Breast epithelium (tissue), 4 donors: ENCODE measurements around the gene IMMP2L. TPM values are rescaled to one million over a fixed set of nuclear protein-coding genes. Genes with fewer than 3 reads are reported as not detected.
"Not testable (repeated sequence)": the region's sequence is repeated elsewhere in the genome, so short reads cannot be mapped to it uniquely, and the experiment has no call there.

ENCODE experiments used
- DNase-seq, 2 donors: peaks; one replicate each; pipeline ENCODE4 v3.0.0-alpha.2; 2019; ENCODE audit warnings: low spot score in 2 of 2
- H3K27ac ChIP-seq, 2 donors: fragments of 200-600 bp; sonication (generic) in 1 of 2; one replicate each; pipeline ENCODE4 v1.5.1; 2016 to 2019; ENCODE audit warnings: mild to moderate bottlenecking in 1 of 2
- H3K27me3 ChIP-seq, 2 donors: fragments of 200-600 bp; sonication (generic) in 1 of 2; one replicate each; pipeline versions ENCODE4 v1.5.1 to v1.6.0; 2017 to 2019; ENCODE audit warnings: control low read depth in 1 of 2, mild to moderate bottlenecking in 1 of 2
- H3K36me3 ChIP-seq: fragments of 200-600 bp; one replicate; pipeline ENCODE4 v1.5.1; 2019
- H3K4me1 ChIP-seq, 2 donors: fragments of 200-600 bp; sonication (generic); one replicate each; pipeline ENCODE4 v1.5.1; 2016 to 2019; ENCODE audit warnings: control low read depth in 1 of 2
- H3K4me3 ChIP-seq, 3 donors: fragments of 200-600 bp; sonication (generic); 1 replicate in 2 of 3; 2 replicates in 1 of 3; pipeline ENCODE4 v1.5.1; 2016 to 2019; ENCODE audit warnings: mild to moderate bottlenecking in 3 of 3, moderate library complexity in 2 of 3
- H3K9me3 ChIP-seq, 2 donors: fragments of 200-600 bp; sonication (generic) in 1 of 2; one replicate each; pipeline ENCODE4 v1.5.1; 2016 to 2019; ENCODE audit warnings: control low read depth in 1 of 2
- CTCF ChIP-seq, 3 donors: fragments of 450-650 bp; IDR thresholded peaks; one replicate each; pipeline ENCODE4 v1.5.1; 2016 to 2017; ENCODE audit warnings: antibody characterized with exemption in 3 of 3, mild to moderate bottlenecking in 3 of 3, moderate library complexity in 3 of 3
- POLR2A ChIP-seq: fragments of 450-650 bp; IDR thresholded peaks from one replicate; pipeline ENCODE4 v1.6.1; 2016; ENCODE audit warnings: antibody characterized with exemption, mild to moderate bottlenecking, moderate library complexity
- POLR2AphosphoS5 ChIP-seq, 3 donors: sonication (generic); formaldehyde crosslinking; IDR thresholded peaks; one replicate each; pipeline ENCODE4 v1.6.1; 2017; ENCODE audit warnings: antibody characterized with exemption in 3 of 3
- intact Hi-C: fragments of 100-400 bp; cut with DNase I; formaldehyde crosslinking; loops from one replicate; pipeline ENCODE4 v1.15.1; 2023; ENCODE audit warnings: low total_unique reads
- total RNA-seq, 3 donors: library from RNA; depleted of rRNA; stranded (reverse); fragments of >200 nt; gene quantifications; one replicate each; pipeline ENCODE4 v1.1.0, GENCODE V29; 2016

The IMMP2L gene
- total RNA-seq, 3 donors from 2014 or later: 19.8 to 39.7 (median 30.8) TPM

GRCh38 chr7:111510062-111510461 lies 52.2 kb downstream of the IMMP2L start:
- Histone ChIP-seq H3K4me3 (no peak overlapping the region), H3K9me3 (no peaks in the 10 kb centered on the region), H3K36me3 (no peaks in the 10 kb centered on the region), H3K27me3 (no peaks in the 10 kb centered on the region), H3K27ac (no peak overlapping the region), H3K4me1 (no peaks in the 10 kb centered on the region)
- intact Hi-C loops: no loop called here
- no peak for DNase-seq
- TF ChIP-seq CTCF (IDR thresholded peaks at IDR 0.05) (no peak), POLR2A (no peak), POLR2AphosphoS5 (IDR thresholded peaks at IDR 0.05) (no peak)

- no peaks in the 10 kb centered on the region for H3K36me3 ChIP-seq
- intact Hi-C loops: no loop called here
- TF ChIP-seq POLR2A (no peak), CTCF (IDR thresholded peaks at IDR 0.05) (no peak), POLR2AphosphoS5 (IDR thresholded peaks at IDR 0.05) (no peak)
- H3K27me3 ChIP-seq: no peaks in the 10 kb centered on the region
- H3K4me1 ChIP-seq: no peaks in the 10 kb centered on the region
- H3K27ac ChIP-seq: no peak overlapping the region
- no peak for DNase-seq
- H3K4me3 ChIP-seq: no peak overlapping the region
- no peaks in the 10 kb centered on the region for H3K9me3 ChIP-seq
Measured at GRCh38 chr7:111509288-111509687, 53.0 kb downstream of the IMMP2L start.

- DNase-seq: no peak
- no peaks in the 10 kb centered on the region for H3K36me3 ChIP-seq
- no peak overlapping the region for H3K4me3 ChIP-seq
- H3K27ac ChIP-seq: no peak overlapping the region
- TF ChIP-seq POLR2AphosphoS5 (IDR thresholded peaks at IDR 0.05) (no peak), POLR2A (no peak), CTCF (IDR thresholded peaks at IDR 0.05) (no peak)
- no peaks in the 10 kb centered on the region for H3K9me3 ChIP-seq
- no peaks in the 10 kb centered on the region for H3K4me1 ChIP-seq
- no peaks in the 10 kb centered on the region for H3K27me3 ChIP-seq
- intact Hi-C loops: no loop called here
Measured at GRCh38 chr7:111508387-111508786, 53.9 kb downstream of the IMMP2L start.

- H3K4me3 ChIP-seq, H3K27ac ChIP-seq, H3K36me3 ChIP-seq, DNase-seq, H3K27me3 ChIP-seq, H3K9me3 ChIP-seq, intact Hi-C loops, H3K4me1 ChIP-seq: not testable (repeated sequence)
Measured at GRCh38 chr7:111505422-111505821, 56.9 kb downstream of the IMMP2L start.

- peaks cover 11% of the 10 kb centered on the region in 2 donors for H3K9me3 ChIP-seq
- H3K4me1 ChIP-seq, H3K36me3 ChIP-seq, H3K27ac ChIP-seq, intact Hi-C loops, H3K27me3 ChIP-seq, DNase-seq, H3K4me3 ChIP-seq: not testable (repeated sequence)
Measured at GRCh38 chr7:111501799-111502198, 60.5 kb downstream of the IMMP2L start.

- intact Hi-C loops: no loop called here
- Histone ChIP-seq H3K27ac (no peak overlapping the region), H3K4me1 (no peaks in the 10 kb centered on the region), H3K36me3 (no peaks in the 10 kb centered on the region), H3K4me3 (no peak overlapping the region), H3K27me3 (no peaks in the 10 kb centered on the region), H3K9me3 (peaks cover 11% of the 10 kb centered on the region in 2 donors)
- TF ChIP-seq POLR2AphosphoS5 (IDR thresholded peaks at IDR 0.05) (no peak), POLR2A (no peak)
- DNase-seq: no peak
Measured at GRCh38 chr7:111499027-111499426, 63.3 kb downstream of the IMMP2L start.

GRCh38 chr7:111498391-111499007 lies 63.8 kb downstream of the IMMP2L start:
- no peak overlapping the region for H3K27ac ChIP-seq
- DNase-seq: no peak
- H3K4me1 ChIP-seq: no peaks in the 10 kb centered on the region
- no peaks in the 10 kb centered on the region for H3K36me3 ChIP-seq
- H3K27me3 ChIP-seq: no peaks in the 10 kb centered on the region
- intact Hi-C loops: no loop called here
- no peak overlapping the region for H3K4me3 ChIP-seq
- TF ChIP-seq POLR2AphosphoS5 (IDR thresholded peaks at IDR 0.05): no peak
- TF ChIP-seq CTCF (IDR thresholded peaks at IDR 0.05): no peak
- TF ChIP-seq POLR2A: no peak
- peaks cover 11% of the 10 kb centered on the region in 2 donors for H3K9me3 ChIP-seq
